ENCODE measurements around the gene PARD3B.

Gene PARD3B

DNA sequence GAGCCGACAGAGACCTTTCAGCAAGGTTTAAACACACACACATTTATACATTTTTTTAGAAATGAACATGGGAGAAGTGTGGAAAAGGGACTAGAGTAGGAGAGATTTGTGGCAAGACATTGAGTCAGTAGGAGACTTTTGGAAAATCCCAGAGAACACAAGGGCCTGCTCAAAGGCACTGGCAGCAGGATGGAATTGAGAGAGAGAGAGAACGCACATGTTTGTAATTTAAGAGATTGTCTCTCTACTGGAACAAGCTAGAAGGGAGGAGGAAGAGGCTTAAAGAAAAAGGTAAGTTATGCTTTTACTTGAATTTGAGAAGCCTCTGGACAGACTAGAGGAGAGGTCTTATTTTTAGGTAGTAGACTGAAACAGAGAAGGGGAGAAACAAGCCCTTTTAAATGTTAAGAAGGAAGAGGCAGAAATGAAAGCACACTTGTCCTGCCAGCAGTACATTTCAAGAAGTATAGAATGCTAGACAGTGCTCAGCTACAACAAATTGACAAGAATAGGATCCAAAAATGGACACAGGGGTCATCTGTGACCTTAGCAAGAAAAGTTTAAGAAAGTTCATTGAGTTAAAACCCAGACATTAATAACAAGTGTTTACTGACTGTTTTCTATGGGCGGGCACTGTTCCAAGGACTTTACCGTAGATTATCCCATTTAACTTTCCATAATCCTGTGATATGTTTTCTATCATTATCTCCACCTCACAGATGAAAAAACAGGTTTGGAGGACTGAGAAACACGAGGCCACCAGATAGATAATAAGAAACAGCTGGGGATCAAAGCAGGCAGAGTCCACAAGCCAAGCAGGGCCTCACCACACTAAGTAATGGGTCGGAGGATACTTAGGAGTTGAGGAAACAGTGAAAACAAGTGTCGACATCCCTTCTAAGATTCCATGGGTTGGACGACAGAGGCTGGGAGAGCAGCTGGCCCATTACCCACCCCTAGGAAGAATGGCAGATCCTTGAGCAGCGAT, 830.5 kb downstream of the PARD3B start:
- DNase-seq = no peak

DNA sequence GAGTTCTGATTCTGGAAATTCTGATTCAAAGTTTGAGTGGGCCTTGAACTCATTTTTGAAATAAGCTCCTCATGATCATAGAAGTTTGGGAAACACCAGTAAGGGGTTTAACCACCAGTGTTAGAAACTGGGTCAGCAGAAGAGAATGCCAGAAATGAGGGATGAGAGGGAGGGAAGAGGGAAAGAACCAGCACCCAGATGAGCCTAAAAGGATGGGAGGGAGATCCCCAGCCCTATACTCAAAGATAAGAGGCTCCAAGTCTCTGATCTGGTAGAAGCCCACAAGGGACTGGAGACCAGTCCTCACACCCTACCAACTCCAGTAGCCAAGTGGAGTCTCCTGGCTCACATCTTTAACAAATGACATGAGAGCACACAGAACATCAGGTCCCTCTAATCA, 832.0 kb downstream of the PARD3B start:
- DNase-seq = no peak

- no peak for DNase-seq
Measured at GRCh38 chr2:205383601-205384000, 838.3 kb downstream of the PARD3B start.

DNA sequence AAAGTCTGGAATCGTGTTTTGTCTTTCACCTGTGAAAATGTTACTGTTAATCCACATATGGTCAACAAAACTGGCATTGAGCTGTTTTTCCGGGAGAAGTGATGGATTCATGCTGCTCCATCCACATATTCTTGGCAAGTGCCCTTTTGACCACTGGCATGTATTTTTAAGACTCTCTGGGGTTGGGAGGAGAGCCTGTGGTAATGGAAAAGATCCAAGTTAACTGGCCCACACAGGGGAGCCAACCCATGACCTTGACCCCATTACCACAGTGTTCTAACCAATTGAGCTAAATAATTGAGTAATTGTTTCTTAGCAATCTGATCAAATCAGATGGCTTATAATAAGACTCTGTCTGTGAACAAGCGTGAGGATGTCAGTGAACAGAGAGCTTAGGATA, 840.8 kb downstream of the PARD3B start:
- DNase-seq = no peak

- no peak for DNase-seq
Measured at GRCh38 chr2:205387350-205388055, 842.2 kb downstream of the PARD3B start.

GRCh38 chr2:205390866-205391265, 845.6 kb downstream of the PARD3B start:
- no peak for DNase-seq

DNA sequence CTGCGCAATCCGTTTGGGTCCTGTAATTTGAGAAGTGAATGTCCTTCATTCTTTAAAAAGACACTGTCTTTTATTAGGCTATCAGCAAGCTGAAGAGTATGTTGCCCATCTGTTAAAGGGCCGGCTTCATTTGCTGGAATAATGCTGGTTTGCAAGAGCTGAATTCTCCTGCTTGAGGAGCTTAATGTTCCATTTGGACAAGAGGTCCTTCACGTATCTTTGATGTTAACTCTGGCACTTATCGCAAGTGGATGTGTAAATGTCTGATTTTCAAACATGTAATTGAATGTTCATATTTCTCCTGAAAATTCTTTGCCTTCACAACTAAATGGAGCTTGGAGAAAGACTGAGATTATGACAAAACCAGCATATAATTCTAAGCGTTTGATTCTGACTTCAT, 856.2 kb downstream of the PARD3B start:
- DNase-seq = no peak

- DNase-seq = no peak
Measured at GRCh38 chr2:205402011-205402410, 856.7 kb downstream of the PARD3B start.

- DNase-seq = no peak
Measured at GRCh38 chr2:205403244-205403825, 858.1 kb downstream of the PARD3B start.

DNA sequence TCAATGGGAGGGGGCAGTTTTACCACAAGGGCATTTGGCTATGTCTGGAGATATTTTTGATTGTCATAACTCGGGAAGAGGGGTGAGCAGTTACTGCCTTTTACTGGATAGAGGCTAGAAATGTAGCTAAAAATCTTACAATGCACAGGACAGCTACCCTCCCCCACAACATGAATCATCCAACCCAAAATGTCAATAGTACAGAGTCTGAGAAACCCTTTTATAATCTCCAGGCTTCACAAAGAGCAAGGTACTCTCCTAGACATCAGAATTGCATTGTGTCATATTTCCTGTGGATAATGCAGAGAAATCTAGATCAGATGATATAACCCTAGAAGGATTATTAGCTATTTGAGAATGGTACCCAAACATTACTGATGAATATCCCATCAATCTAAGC, 859.9 kb downstream of the PARD3B start:
- DNase-seq = no peak

- DNase-seq = no peak
Measured at GRCh38 chr2:205405752-205406151, 860.5 kb downstream of the PARD3B start.

- no peak for DNase-seq
Measured at GRCh38 chr2:205407984-205408383, 862.7 kb downstream of the PARD3B start.

DNA sequence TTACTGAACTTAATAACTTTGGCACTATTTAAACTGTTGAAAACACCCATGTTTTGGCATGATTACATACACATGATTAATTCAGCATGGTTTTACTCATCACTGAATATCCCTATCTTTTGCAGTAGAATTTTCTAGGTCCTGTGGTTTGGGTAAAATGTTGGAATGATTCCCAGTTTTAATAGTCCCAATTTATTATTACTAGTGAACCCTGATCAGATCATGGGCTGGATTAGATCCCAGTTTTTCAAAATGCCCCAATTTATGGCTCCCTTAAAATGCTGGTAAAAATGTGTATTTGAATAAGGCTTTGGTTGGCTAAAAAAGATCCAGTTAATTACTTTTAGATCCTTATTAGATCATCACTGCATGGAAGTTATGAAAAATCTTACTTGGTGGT, 863.4 kb downstream of the PARD3B start:
- DNase-seq = no peak

- DNase-seq = no peak
Measured at GRCh38 chr2:205409411-205409810, 864.1 kb downstream of the PARD3B start.

DNA sequence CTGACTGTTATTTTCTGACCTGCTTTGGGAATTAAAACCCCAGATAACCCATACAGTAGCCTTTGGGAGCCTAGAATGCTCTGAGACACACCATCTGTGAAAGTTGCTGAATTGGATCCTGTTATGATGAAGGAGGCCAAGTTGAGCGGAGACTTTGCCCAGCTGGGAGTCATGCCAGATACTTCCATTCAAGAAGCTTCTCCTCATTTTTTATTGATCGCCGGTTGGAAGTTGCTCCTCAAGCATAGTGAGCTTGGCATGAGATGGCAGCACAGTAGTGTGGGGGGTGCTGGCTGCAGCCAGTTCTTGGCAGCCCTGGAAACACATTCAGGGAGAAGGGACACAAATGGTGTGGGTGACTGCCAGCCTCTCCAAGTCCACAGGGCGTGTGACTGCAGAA, 866.3 kb downstream of the PARD3B start:
- DNase-seq = no peak

DNA sequence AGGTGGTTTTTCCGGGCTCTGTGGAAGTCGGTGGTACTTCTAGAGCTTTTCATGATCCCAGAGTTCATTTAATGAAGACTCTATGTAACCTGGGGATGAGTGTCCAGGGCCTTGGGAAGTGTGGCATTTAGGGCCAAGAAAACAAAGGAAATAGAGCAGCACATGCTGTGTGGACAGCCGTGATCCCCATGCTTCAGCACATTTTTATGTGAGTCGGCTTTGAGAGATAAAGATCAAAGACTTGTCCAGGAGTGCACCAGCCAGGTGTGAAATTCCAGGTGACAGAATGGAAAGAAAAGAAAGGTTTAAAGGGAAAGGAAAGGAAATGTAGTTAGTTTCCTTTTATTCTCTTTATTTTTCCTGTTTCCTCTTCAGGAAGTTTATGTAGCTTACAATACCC, 879.1 kb downstream of the PARD3B start:
- no peak for DNase-seq

- no peak for DNase-seq
Measured at GRCh38 chr2:205425102-205425501, 879.8 kb downstream of the PARD3B start.

DNA sequence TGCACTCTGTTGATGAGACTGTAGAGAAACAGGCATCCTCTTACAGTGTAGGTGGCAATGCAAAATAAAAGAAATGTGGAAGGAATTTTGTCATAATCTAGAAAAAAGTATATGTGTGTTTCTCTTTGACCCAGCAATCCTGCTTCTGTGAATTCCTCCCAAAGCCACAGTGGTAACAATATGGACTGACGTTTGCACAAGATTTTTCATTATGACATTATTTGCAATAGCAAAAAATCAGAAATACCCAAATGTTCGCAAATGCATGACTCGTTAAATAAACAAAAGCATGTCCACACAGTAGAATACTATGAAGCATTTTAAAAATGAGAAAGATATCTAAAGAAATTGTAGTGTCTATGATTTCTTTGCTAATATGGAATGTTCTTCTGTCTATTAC, 881.8 kb downstream of the PARD3B start:
- no peak for DNase-seq

DNA sequence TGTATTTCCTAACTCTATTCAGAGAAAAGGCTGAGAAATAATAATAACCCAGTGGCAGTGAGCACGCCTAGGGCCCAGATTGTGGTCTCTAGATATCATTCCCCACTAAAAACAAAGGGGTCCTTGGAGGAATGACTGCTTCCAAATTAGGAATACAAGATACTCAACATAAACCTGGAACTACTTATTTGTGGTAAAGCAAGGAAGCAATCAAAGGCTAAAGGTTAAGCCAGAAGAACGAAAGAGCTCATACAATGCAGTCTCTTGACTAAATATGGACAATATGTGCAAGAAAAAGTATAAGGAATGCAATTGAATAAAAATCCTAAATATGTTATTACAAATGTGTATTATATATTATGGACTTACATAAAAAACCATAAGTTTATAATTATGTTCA, 883.5 kb downstream of the PARD3B start:
- no peak for DNase-seq

DNA sequence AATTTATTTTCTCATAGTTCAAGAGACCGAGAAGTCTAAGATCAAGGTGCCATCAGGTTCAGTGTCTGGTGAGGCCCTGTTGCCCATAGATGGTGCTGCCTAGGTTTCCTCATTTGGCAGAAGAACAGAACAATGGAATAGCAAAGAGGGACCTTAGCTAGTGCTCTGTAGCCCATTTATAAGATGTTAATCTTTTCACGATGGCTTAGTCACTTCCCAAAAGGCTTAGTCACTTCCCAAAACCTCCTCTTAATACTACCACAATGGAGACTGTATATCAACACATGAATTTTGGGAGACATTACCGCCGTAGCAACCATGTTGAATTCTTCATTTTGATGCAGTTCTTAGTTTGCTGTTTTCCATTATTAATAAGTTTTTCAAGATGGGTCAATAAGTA, 890.7 kb downstream of the PARD3B start:
- no peak for DNase-seq

- DNase-seq = no peak
Measured at GRCh38 chr2:205438241-205438640, 893.0 kb downstream of the PARD3B start.

DNA sequence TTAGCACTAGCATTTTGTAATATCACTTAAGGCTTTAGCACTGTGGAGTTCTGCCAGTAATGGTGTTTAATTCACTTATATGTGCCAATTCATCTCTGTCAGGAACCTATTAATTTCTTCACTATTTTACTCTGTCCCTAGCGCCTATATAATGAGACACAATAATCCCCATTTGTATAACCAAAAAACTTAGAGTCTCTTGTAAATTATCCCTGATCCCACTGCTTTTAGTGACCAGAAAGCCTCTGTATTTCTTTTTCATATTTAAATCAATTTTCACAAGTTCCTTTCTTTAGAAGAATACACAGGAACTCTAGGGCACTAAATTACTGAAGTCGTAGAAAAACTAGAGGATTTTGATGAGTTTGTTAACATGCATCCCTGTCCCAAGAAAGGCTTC, 894.3 kb downstream of the PARD3B start:
- no peak for DNase-seq

GRCh38 chr2:205441524-205441923, 896.2 kb downstream of the PARD3B start:
- DNase-seq = no peak

GRCh38 chr2:205448189-205448588, 902.9 kb downstream of the PARD3B start:
- no peak for DNase-seq

Data from activated CD4-positive, alpha-beta T cell treated with anti-CD3 and anti-CD28 coated beads, Interleukin-2, amount 50 U/mL, for 16 hours (primary cell).